ENCODE measurements around the gene COX17. TPM values are rescaled to one million over a fixed set of nuclear protein-coding genes. Genes with fewer than 3 reads are reported as not detected.

Gene COX17
- total and polyA plus RNA-seq, 12 donors = 38.3 to 555 (median 104) TPM

- Histone ChIP-seq H3K36me3 (replicated peaks in 1 of 2) (no peaks in the 10 kb centered on the region), H3K27me3 (no peaks in the 10 kb centered on the region), H3K4me3 (no peak overlapping the region), H3K27ac (no peak overlapping the region), H3K4me1 (replicated peaks in 1 of 2) (peaks cover 0 to 6% of the 10 kb centered on the region in 2 donors), H3K9me3 (replicated peaks in 1 of 3) (no peaks in the 10 kb centered on the region)
- no peak for DNase-seq
- no peak for TF ChIP-seq CTCF (IDR thresholded peaks at IDR 0.05)
- no peak for TF ChIP-seq POLR2A (IDR thresholded peaks at IDR 0.05)
- WGBS, 4 donors = 82 to 89% (median 86%) methylated on average over 9 of the region's 9 CpGs
- intact Hi-C loops (cut with DNase I) = no loop called here
These were observed 53.0 kb downstream of the COX17 start for GRCh38 chr3:119624002-119624720.

GRCh38 chr3:119620899-119621298, 56.3 kb downstream of the COX17 start:
- no peaks in the 10 kb centered on the region for H3K36me3 ChIP-seq (replicated peaks in 1 of 2)
- TF ChIP-seq CTCF (IDR thresholded peaks at IDR 0.05) (no peak), POLR2A (IDR thresholded peaks at IDR 0.05) (no peak)
- intact Hi-C loops (cut with DNase I) = no loop called here
- no peak overlapping the region for H3K27ac ChIP-seq
- no peaks in the 10 kb centered on the region for H3K4me1 ChIP-seq (replicated peaks in 1 of 2)
- WGBS, 4 donors = 92 to 100% (median 96%) methylated on average over 5 of the region's 5 CpGs
- no peaks in the 10 kb centered on the region for H3K27me3 ChIP-seq
- H3K4me3 ChIP-seq = no peak overlapping the region
- DNase-seq = no peak
- no peaks in the 10 kb centered on the region for H3K9me3 ChIP-seq (replicated peaks in 1 of 3)

Other genes with a start within 250 kb of the COX17 start
- 10 to 100 TPM; 31.3 to 70.5 (median 37.0) TPM for gene TMEM39A, start 213.8 kb downstream of the COX17 start, total RNA-seq
- 10 to 100 TPM; 10.4 to 40.4 (median 16.2) TPM for gene TMEM39A, start 213.8 kb downstream of the COX17 start, polyA plus RNA-seq
- gene POGLUT1, start 208.4 kb downstream of the COX17 start, total RNA-seq = 10 to 100 TPM; 14.6 to 30.9 (median 18.5) TPM
- gene POGLUT1, start 208.4 kb downstream of the COX17 start, polyA plus RNA-seq = 10 to 100 TPM; 12.7 to 24.8 (median 13.8) TPM
- gene TIMMDC1, start 178.9 kb downstream of the COX17 start, total RNA-seq = 100 to 1,000 TPM in 3 of 9 donors, 10 to 100 TPM in 6; 53.9 to 147 (median 97.9) TPM
- gene TIMMDC1, start 178.9 kb downstream of the COX17 start, polyA plus RNA-seq = 100 to 1,000 TPM in 1 of 3 donors, 10 to 100 TPM in 2; 69.9 to 141 (median 71.0) TPM
- gene CD80, start 117.8 kb downstream of the COX17 start, total RNA-seq = 1 to 10 TPM in 2 of 9 donors, under 1 TPM in 6, not detected in 1; 0.28 to 2.0 (median 0.78) TPM
- under 1 TPM; 0.07 to 0.55 (median 0.16) TPM for gene CD80, start 117.8 kb downstream of the COX17 start, polyA plus RNA-seq
- 10 to 100 TPM in 8 of 9 donors, 1 to 10 TPM in 1; 3.4 to 15.3 (median 13.5) TPM for gene ADPRH, start 97.9 kb downstream of the COX17 start, total RNA-seq
- 10 to 100 TPM in 1 of 3 donors, 1 to 10 TPM in 2; 3.5 to 13.5 (median 6.6) TPM for gene ADPRH, start 97.9 kb downstream of the COX17 start, polyA plus RNA-seq
- 1 to 10 TPM in 2 of 9 donors, under 1 TPM in 7; 0.17 to 1.4 (median 0.72) TPM for gene PLA1A, start 79.5 kb downstream of the COX17 start, total RNA-seq
- gene PLA1A, start 79.5 kb downstream of the COX17 start, polyA plus RNA-seq = 1 to 10 TPM in 2 of 3 donors, under 1 TPM in 1; 0.53 to 2.0 (median 1.4) TPM
- gene POPDC2, start 16.8 kb downstream of the COX17 start, total RNA-seq = 10 to 100 TPM in 1 of 9 donors, 1 to 10 TPM in 8; 1.3 to 10.6 (median 3.2) TPM
- 10 to 100 TPM in 1 of 3 donors, 1 to 10 TPM in 2; 1.4 to 17.5 (median 5.8) TPM for gene POPDC2, start 16.8 kb downstream of the COX17 start, polyA plus RNA-seq
- 10 to 100 TPM in 1 of 9 donors, 1 to 10 TPM in 8; 3.4 to 10.1 (median 7.8) TPM for gene CFAP91, start 25.6 kb upstream of the COX17 start, total RNA-seq
- gene CFAP91, start 25.6 kb upstream of the COX17 start, polyA plus RNA-seq = 10 to 100 TPM in 2 of 3 donors, 1 to 10 TPM in 1; 8.6 to 12.9 (median 10.4) TPM
- under 1 TPM in 7 of 9 donors, not detected in 2; 0.14 to 0.91 (median 0.55) TPM for gene NR1I2, start 104.7 kb upstream of the COX17 start, total RNA-seq
- under 1 TPM; 0.16 to 0.32 (median 0.27) TPM for gene NR1I2, start 104.7 kb upstream of the COX17 start, polyA plus RNA-seq

Measured in adrenal gland (tissue), 12 donors.